GM19035 (cell line): ENCODE data around the gene RPS6KA6.
A peak's percentile ranks its signal among the peaks of the same experiment; 100 is the strongest.
"Not testable (repeated sequence)": the region's sequence is repeated elsewhere in the genome, so short reads cannot be mapped to it uniquely, and the experiment has no call there.

Experiments used
- ATAC-seq: cut with Tn5 transposase; IDR thresholded peaks from one replicate; pipeline ENCODE4 v1.9.1; 2021; ENCODE audit not compliant: unreplicated experiment

RPS6KA6 gene

GRCh38 chrX:84165711-84166110 is 22.3 kb downstream of the RPS6KA6 start:
- ATAC-seq: no peak

- no peak for ATAC-seq
Observed at GRCh38 chrX:84162401-84162800, 25.6 kb downstream of the RPS6KA6 start.

- no peak for ATAC-seq
Observed at GRCh38 chrX:84161641-84162040, 26.4 kb downstream of the RPS6KA6 start.

GRCh38 chrX:84160736-84161135 is 27.3 kb downstream of the RPS6KA6 start:
- no peak for ATAC-seq

GRCh38 chrX:84156821-84157220 is 31.2 kb downstream of the RPS6KA6 start:
- no peak for ATAC-seq

- no peak for ATAC-seq
Observed at GRCh38 chrX:84155938-84156337, 32.1 kb downstream of the RPS6KA6 start.

GRCh38 chrX:84153538-84153937 is 34.5 kb downstream of the RPS6KA6 start:
- no peak for ATAC-seq

GRCh38 chrX:84144991-84145390 is 43.0 kb downstream of the RPS6KA6 start:
- no peak for ATAC-seq

GRCh38 chrX:84144281-84144680 is 43.7 kb downstream of the RPS6KA6 start:
- ATAC-seq: no peak

GRCh38 chrX:84133023-84133422 is 55.0 kb downstream of the RPS6KA6 start:
- no peak for ATAC-seq

- no peak for ATAC-seq
Observed at GRCh38 chrX:84123585-84123984, 64.4 kb downstream of the RPS6KA6 start.

GRCh38 chrX:84118769-84119168 is 69.2 kb downstream of the RPS6KA6 start:
- no peak for ATAC-seq

- ATAC-seq: no peak
Observed at GRCh38 chrX:84118315-84118714, 69.7 kb downstream of the RPS6KA6 start.

GRCh38 chrX:84108584-84108983 is 79.4 kb downstream of the RPS6KA6 start:
- no peak for ATAC-seq

- ATAC-seq: no peak
Observed at GRCh38 chrX:84099120-84099519, 88.9 kb downstream of the RPS6KA6 start.

- ATAC-seq: not testable (repeated sequence)
Observed at GRCh38 chrX:84079479-84080197, 108.4 kb downstream of the RPS6KA6 start.

- no peak for ATAC-seq
Observed at GRCh38 chrX:84078991-84079390, 109.0 kb downstream of the RPS6KA6 start.

- no peak for ATAC-seq
Observed at GRCh38 chrX:84064814-84065213, 123.2 kb downstream of the RPS6KA6 start.

- no peak for ATAC-seq
Observed at GRCh38 chrX:84064164-84064563, 123.8 kb downstream of the RPS6KA6 start.

- ATAC-seq: no peak
Observed at GRCh38 chrX:84047339-84047738, 140.7 kb downstream of the RPS6KA6 start.

- peak; percentile 76 for ATAC-seq
Observed at GRCh38 chrX:84046403-84046984, 141.5 kb downstream of the RPS6KA6 start.

- no peak for ATAC-seq
Observed at GRCh38 chrX:84044051-84044450, 143.9 kb downstream of the RPS6KA6 start.
